ENCODE results near the gene RBM20.

The RBM20 gene

DNA sequence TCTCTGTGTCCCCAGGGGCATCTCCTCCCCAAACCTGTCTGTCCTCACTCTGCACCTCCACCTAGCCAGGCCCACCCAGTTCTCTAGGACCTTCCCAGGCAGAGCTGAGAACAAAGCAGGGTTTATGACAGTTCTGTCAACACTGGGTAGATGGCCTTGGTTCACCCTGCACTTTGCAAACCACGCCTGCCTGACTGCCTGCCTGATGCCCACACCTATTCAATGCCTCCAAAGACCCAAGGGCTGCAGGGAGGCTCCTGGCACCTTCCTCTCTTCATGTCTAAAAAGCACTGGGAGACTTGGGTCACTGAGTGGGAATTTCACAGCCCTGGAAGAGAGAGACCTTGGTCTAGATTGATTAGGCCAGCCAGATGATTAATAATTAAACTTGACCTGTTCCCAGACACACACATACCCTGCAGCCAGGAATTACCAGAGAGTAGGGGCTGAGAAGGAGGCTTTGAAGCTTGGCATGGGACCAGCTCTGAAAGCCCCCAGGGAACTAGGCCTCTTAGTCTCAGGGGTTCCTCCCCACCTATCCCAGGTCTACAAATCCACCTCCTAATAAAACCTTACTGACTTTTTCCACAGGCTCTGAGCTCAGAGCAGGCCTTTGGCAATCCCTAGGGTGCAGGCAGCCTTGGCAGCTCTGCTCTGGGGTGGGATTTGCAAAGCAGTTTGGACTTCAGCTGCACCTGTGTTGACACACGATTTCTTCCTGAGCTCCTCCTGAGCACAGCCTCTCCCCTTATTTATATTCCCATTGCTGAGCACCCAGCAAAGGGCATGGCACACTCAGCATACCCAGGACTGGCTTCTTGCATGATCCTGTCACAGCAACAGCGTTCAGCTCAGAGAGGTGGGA is 201.9 kb downstream of the RBM20 start:
- Histone ChIP-seq H3K27ac (no peak overlapping the region), H3K4me3 (no peak overlapping the region)
- DNase-seq (ENCODE audit: low spot score) = no peak
- TF ChIP-seq CTCF (IDR thresholded peaks at IDR 0.05) = no peak

GRCh38 chr10:110847374-110847773 is 203.2 kb downstream of the RBM20 start:
- TF ChIP-seq CTCF (IDR thresholded peaks at IDR 0.05) = no peak
- DNase-seq (ENCODE audit: low spot score) = no peak

DNA sequence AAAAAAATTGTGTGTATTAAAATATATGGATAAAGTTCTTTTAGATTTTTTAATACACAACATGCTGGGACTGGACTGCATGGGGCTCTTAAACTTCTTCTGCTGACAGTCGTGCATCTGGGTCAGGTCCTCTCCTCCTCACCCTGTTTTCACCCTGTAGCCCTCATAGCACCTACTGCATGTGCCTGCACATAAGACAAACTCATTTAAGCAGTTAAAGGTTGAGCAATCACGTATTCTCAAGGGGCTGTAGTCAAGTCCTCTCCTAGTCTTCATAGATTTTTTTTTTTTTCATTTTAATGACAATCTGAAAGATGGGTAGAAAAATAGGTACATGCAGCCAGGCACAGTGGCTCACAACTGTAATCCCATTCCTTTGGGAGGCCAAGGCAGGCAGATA is 204.0 kb downstream of the RBM20 start:
- no peak for DNase-seq (ENCODE audit: low spot score)
- Histone ChIP-seq H3K27ac (no peak overlapping the region), H3K4me3 (no peak overlapping the region)
- TF ChIP-seq CTCF (IDR thresholded peaks at IDR 0.05) = no peak

More at GRCh38 chr10:110847374-110847773, 203.2 kb downstream of the RBM20 start:
- Histone ChIP-seq H3K4me3 (no peak overlapping the region), H3K27ac (no peak overlapping the region)

GRCh38 chr10:110850099-110850498 is 206.0 kb downstream of the RBM20 start:
- no peak overlapping the region for H3K27ac ChIP-seq
- H3K4me3 ChIP-seq = no peak overlapping the region
- no peak for DNase-seq (ENCODE audit: low spot score)
- no peak for TF ChIP-seq CTCF (IDR thresholded peaks at IDR 0.05)

GRCh38 chr10:110851020-110851612 is 207.0 kb downstream of the RBM20 start:
- Histone ChIP-seq H3K4me3 (no peak overlapping the region), H3K27ac (no peak overlapping the region)
- no peak for TF ChIP-seq CTCF (IDR thresholded peaks at IDR 0.05)
- DNase-seq (ENCODE audit: low spot score) = no peak

DNA sequence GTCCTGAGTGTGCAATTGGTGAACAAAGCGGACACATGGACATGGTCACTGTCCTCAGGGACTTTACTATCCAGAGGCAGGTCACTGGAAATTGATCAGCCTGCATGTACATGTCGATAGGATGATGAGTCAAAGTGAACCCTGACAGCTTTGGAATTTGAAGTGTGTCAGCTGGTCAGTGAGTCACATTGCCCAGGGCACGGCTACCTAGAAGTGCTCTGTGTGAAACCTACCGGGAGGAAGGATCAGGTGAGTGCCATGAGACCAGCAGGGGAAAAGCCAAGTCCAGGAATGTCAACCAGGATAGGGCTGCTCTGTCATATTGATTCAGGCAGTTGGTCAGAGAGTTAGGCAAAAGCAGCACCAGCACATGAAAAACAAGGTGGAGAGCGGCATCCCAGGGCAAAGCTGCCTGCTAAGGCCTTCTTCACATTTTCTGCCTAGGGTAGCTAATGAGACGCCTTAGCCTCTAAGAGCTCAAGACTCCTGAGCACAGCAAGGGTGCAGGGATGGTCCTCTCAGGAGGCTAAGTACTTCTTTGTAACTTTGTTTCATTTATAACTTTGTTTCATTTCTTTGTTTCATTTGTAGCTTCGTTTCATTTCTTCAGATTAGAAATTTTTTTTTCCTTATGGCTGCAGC is 208.2 kb downstream of the RBM20 start:
- no peak overlapping the region for H3K27ac ChIP-seq
- no peak overlapping the region for H3K4me3 ChIP-seq
- DNase-seq (ENCODE audit: low spot score) = no peak
- TF ChIP-seq CTCF (IDR thresholded peaks at IDR 0.05) = no peak
